WERI-Rb-1 (cell line): ENCODE measurements around the gene CHST11.

ENCODE experiments used
- DNase-seq: peaks from one replicate; pipeline ENCODE4 v3.0.0-alpha.2; 2020
- H3K27ac ChIP-seq: fragments of 250-450 bp; sonication (Bioruptor Pico); 2 replicates; pipeline ENCODE4 v1.5.1; 2020; ENCODE audit warnings: mild to moderate bottlenecking, moderate library complexity
- H3K27me3 ChIP-seq: fragments of 250-450 bp; sonication (Bioruptor Pico); 2 replicates; pipeline ENCODE4 v1.5.1; 2021; ENCODE audit warnings: mild to moderate bottlenecking, low read depth, moderate library complexity; ENCODE audit not compliant: insufficient read depth, severe bottlenecking
- H3K36me3 ChIP-seq: fragments of 250-450 bp; sonication (Bioruptor Pico); 2 replicates; pipeline ENCODE4 v1.5.1; 2020; ENCODE audit warnings: mild to moderate bottlenecking, moderate library complexity
- H3K4me3 ChIP-seq: 2 replicates; pipeline ENCODE4 v1.5.1; 2011; ENCODE audit warnings: low read depth, mild to moderate bottlenecking, control low read depth, low read length
- H3K9me3 ChIP-seq: fragments of 250-450 bp; sonication (Bioruptor Pico); 2 replicates; pipeline ENCODE4 v1.5.1; 2021; ENCODE audit warnings: mild to moderate bottlenecking, moderate library complexity; ENCODE audit not compliant: severe bottlenecking
- TF ChIP-seq, protein P1 (sequence below): IDR thresholded peaks from 2 replicates; pipeline ENCODE4 v1.5.1; 2011; ENCODE audit warnings: low read depth, mild to moderate bottlenecking, control low read depth, inconsistent platforms, low read length

CHST11 gene

DNA sequence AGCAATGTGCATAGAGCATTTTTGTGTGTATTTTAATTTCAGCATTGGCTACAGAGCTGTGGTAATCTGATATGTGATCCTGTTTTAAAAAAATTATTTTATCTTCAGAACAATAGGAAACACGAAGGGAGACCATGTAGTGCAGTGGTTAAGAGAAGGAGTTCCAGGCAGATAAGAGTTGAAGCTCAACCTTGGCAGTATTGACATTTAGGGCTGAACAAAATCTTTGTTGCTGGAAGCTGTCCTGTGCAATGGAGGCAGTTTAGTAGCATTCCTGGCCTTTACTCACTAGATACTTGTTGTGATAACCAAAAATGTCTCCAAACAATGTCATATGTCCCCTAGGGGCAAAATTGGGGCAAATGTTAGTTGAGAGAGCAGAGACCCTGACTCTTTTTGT is 59.2 kb downstream of the CHST11 start:
- H3K9me3 ChIP-seq: no peaks in the 10 kb centered on the region
- no peak for DNase-seq
- H3K36me3 ChIP-seq: no peaks in the 10 kb centered on the region
- TF ChIP-seq, protein P1, sequence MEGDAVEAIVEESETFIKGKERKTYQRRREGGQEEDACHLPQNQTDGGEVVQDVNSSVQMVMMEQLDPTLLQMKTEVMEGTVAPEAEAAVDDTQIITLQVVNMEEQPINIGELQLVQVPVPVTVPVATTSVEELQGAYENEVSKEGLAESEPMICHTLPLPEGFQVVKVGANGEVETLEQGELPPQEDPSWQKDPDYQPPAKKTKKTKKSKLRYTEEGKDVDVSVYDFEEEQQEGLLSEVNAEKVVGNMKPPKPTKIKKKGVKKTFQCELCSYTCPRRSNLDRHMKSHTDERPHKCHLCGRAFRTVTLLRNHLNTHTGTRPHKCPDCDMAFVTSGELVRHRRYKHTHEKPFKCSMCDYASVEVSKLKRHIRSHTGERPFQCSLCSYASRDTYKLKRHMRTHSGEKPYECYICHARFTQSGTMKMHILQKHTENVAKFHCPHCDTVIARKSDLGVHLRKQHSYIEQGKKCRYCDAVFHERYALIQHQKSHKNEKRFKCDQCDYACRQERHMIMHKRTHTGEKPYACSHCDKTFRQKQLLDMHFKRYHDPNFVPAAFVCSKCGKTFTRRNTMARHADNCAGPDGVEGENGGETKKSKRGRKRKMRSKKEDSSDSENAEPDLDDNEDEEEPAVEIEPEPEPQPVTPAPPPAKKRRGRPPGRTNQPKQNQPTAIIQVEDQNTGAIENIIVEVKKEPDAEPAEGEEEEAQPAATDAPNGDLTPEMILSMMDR: no peak
- no peaks in the 10 kb centered on the region for H3K27me3 ChIP-seq
- no peak overlapping the region for H3K27ac ChIP-seq
- no peak overlapping the region for H3K4me3 ChIP-seq

DNA sequence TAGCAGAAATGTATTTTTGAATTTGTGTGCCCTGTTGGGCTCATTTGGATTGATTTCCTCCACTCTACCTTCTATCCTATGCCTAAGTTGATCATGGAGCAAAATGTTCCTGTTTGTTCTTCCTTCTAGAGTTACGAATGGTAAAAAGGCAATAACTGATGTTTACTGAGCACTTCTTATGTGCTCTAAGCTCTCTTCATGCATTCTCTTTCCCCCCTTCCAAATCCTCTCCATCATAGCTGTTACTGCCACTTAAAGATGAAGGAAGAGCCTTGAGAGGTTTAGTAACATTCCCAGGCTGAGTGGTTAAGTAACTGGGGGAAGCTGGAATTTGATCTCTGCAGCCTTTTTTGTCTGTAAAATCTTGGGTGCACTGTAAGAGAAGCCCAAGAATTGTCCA is 60.1 kb downstream of the CHST11 start:
- H3K4me3 ChIP-seq: no peak overlapping the region
- H3K27me3 ChIP-seq: no peaks in the 10 kb centered on the region
- no peak overlapping the region for H3K27ac ChIP-seq
- TF ChIP-seq, protein P1: no peak
- no peaks in the 10 kb centered on the region for H3K9me3 ChIP-seq
- no peaks in the 10 kb centered on the region for H3K36me3 ChIP-seq
- no peak for DNase-seq

DNA sequence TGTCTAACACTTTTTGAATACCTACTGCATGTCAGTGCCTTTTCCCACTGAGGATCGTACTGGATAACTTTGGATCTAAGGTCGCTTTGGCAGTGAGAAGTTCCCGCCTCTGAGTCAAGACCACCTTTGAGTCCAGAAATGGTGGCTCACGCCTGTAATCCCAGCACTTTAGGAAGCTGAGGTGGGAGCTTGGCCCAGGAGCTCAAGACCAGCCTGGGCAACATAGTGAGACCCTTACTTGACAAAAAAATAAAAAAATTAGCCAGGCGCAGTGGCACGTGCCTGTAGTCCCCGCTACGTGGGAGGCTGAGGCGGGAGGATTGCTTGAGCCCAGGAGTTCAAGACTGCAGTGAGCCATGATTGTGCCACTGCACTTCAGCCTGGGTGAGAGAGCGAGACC is 61.1 kb downstream of the CHST11 start:
- TF ChIP-seq, protein P1: no peak
- Histone ChIP-seq H3K9me3 (no peaks in the 10 kb centered on the region), H3K27me3 (no peaks in the 10 kb centered on the region), H3K36me3 (no peaks in the 10 kb centered on the region), H3K27ac (no peak overlapping the region), H3K4me3 (no peak overlapping the region)
- DNase-seq: no peak

DNA sequence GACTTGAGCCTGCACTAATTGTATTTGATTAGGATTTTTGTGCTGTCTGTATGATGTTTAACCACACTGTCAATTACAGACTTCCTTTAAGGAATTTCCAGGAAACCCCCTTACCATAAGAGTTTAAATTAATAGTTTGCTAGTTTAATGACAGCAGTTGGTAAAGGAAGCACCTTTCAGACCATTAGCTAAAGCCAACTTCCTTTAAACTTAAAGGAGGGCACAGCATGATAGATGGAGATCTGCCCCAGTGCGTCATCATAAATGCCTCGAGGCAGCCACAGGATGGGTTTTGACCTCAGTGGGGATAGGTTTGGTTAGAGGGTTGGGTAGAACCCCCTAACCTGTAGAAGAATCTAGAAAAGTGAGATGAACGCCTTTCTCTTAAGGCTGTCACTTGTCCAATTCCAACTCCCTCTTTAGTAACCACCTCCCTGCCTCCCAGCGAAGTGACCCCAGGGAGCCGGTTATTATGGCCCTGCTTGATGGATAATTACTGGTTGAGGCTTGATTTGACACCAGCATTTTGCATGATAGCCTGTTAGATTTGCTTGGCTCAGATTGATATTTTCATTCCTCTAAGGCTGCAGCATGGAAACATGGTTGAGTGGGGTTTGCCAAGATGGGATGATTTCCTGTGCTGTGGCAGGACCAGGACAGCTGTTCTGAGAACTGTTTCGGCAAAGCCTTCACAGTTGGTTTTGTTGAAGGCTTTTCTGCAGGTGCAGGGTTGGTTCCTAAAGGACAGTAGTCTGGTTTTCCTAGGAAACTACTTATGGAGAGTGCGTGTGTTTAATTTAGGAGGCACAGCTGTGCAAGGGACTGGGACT is 62.7 kb downstream of the CHST11 start:
- no peaks in the 10 kb centered on the region for H3K27me3 ChIP-seq
- no peaks in the 10 kb centered on the region for H3K36me3 ChIP-seq
- no peak for DNase-seq
- TF ChIP-seq, protein P1: no peak
- no peak overlapping the region for H3K27ac ChIP-seq
- no peak overlapping the region for H3K4me3 ChIP-seq
- no peaks in the 10 kb centered on the region for H3K9me3 ChIP-seq

DNA sequence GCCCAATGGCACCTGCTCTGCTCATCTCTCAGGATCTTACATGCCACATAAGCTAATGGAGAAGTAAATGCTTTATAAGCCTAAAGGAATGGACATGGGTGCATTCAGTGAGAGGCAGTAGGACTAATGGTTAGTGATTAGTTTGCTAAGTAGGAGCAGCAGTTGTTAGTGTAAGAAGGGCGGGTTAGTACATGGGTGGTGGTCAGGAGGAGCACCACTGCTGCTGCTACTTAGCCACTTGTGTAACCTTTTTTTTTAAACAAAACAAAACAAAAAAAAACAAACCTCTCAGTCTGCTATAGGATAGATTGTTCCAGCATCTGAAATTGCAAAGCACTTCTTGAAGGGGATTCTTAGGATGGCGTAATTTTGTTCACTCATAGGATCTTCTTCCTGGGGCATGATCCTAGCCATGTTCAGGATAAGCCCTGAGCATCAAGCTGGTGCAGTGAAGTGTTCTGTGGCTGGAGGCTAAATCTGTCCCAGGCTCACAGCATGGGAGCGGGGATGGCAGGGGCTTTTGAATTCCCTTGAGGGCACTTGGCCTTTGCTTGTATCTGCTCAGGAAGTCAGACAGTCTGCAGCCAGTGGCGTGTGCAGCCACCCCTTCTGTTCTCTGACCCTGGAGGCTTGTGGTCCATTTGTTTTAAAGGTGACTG is 63.6 kb downstream of the CHST11 start:
- DNase-seq: peak; percentile 66
- TF ChIP-seq, protein P1: no peak
- Histone ChIP-seq H3K4me3 (no peak overlapping the region), H3K27ac (no peak overlapping the region), H3K27me3 (no peaks in the 10 kb centered on the region), H3K36me3 (no peaks in the 10 kb centered on the region), H3K9me3 (no peaks in the 10 kb centered on the region)
